ENCODE measurements around the gene SLC45A1.

DNA sequence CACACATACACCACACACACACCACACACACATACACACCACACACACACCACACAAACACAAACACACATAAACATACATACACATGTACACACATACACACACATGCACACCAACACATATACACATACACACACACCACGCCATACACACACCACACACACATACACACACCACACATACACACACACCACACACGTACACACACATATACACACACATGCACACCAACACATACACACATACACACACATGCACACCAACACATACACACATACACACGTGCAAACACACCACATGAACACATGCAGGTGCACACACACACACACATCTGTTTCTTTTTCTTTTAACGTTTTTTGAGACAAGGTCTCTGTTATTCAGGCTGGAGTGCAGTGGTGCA, 41.0 kb upstream of the SLC45A1 start:
- no peak for TF ChIP-seq POLR2A (IDR thresholded peaks at IDR 0.05)
- TF ChIP-seq, protein P1, sequence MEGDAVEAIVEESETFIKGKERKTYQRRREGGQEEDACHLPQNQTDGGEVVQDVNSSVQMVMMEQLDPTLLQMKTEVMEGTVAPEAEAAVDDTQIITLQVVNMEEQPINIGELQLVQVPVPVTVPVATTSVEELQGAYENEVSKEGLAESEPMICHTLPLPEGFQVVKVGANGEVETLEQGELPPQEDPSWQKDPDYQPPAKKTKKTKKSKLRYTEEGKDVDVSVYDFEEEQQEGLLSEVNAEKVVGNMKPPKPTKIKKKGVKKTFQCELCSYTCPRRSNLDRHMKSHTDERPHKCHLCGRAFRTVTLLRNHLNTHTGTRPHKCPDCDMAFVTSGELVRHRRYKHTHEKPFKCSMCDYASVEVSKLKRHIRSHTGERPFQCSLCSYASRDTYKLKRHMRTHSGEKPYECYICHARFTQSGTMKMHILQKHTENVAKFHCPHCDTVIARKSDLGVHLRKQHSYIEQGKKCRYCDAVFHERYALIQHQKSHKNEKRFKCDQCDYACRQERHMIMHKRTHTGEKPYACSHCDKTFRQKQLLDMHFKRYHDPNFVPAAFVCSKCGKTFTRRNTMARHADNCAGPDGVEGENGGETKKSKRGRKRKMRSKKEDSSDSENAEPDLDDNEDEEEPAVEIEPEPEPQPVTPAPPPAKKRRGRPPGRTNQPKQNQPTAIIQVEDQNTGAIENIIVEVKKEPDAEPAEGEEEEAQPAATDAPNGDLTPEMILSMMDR (IDR thresholded peaks at IDR 0.05): no peak

Measured in uterus (tissue), 2 donors.